Chondrocyte (in vitro differentiated cells): ENCODE measurements around the gene TIMM21. TPM values are rescaled to one million over a fixed set of nuclear protein-coding genes. Genes with fewer than 3 reads are reported as not detected.

Experiments
- DNase-seq: peaks from one replicate; pipeline ENCODE4 v3.0.0; 2021; ENCODE audit warnings: mixed read lengths, low spot score
- H3K27ac Mint-ChIP-seq: one replicate; pipeline ENCODE4 v1.8.0; 2021; ENCODE audit warnings: mild to moderate bottlenecking, moderate library complexity, mixed read lengths; ENCODE audit not compliant: unreplicated experiment
- H3K27me3 Mint-ChIP-seq: 2 replicates; pipeline ENCODE4 v1.8.0; 2021; ENCODE audit warnings: low read depth, mixed read lengths
- H3K36me3 Mint-ChIP-seq: 2 replicates; pipeline ENCODE4 v1.8.0; 2021; ENCODE audit warnings: low read depth, mixed read lengths
- H3K4me1 Mint-ChIP-seq: 2 replicates; pipeline ENCODE4 v1.8.0; 2021; ENCODE audit warnings: low read depth, mild to moderate bottlenecking, mixed read lengths
- H3K4me3 Mint-ChIP-seq: one replicate; pipeline ENCODE4 v1.8.0; 2021; ENCODE audit warnings: mild to moderate bottlenecking, moderate library complexity, mixed read lengths; ENCODE audit not compliant: unreplicated experiment
- H3K9me3 Mint-ChIP-seq: 2 replicates; pipeline ENCODE4 v1.8.0; 2021; ENCODE audit warnings: low read depth, mixed read lengths
- total RNA-seq: library from RNA; stranded (reverse); gene quantifications from 3 replicates; pipeline ENCODE4 v1.2.1, GENCODE V29; 2021
- TF ChIP-seq, protein P1 (sequence below): fragments of 200-600 bp; sonication (generic); IDR thresholded peaks from 2 replicates; pipeline ENCODE4 v1.5.0; 2021; ENCODE audit warnings: antibody characterized with exemption, mild to moderate bottlenecking, moderate library complexity

The TIMM21 gene
- total RNA-seq, 1 donor from 2014 or later: 23.8 TPM

DNA sequence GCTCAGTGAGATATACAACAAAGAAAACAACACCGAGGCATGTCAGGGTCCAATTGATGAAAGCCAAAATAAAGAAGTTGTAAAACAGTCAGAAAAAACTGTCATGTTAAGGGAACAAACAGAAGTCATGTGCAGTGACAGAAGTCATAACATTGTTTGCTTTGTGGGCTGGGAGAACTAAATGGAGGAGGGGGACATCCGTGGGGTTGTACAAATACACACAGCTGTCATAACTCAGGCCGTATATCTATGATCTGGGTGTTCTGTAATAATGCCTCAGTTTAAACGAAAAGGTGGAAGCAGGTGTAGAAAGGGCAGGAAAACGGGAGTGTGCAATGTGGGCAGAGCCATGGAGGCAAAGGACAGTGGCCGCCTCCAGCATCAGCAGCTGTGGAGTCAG, 27.3 kb downstream of the TIMM21 start:
- DNase-seq: no peak
- no peaks in the 10 kb centered on the region for H3K4me1 Mint-ChIP-seq
- H3K36me3 Mint-ChIP-seq: no peaks in the 10 kb centered on the region
- H3K4me3 Mint-ChIP-seq: no peak overlapping the region
- TF ChIP-seq, protein P1, sequence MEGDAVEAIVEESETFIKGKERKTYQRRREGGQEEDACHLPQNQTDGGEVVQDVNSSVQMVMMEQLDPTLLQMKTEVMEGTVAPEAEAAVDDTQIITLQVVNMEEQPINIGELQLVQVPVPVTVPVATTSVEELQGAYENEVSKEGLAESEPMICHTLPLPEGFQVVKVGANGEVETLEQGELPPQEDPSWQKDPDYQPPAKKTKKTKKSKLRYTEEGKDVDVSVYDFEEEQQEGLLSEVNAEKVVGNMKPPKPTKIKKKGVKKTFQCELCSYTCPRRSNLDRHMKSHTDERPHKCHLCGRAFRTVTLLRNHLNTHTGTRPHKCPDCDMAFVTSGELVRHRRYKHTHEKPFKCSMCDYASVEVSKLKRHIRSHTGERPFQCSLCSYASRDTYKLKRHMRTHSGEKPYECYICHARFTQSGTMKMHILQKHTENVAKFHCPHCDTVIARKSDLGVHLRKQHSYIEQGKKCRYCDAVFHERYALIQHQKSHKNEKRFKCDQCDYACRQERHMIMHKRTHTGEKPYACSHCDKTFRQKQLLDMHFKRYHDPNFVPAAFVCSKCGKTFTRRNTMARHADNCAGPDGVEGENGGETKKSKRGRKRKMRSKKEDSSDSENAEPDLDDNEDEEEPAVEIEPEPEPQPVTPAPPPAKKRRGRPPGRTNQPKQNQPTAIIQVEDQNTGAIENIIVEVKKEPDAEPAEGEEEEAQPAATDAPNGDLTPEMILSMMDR: no peak
- H3K9me3 Mint-ChIP-seq: peaks cover 7% of the 10 kb centered on the region
- no peak overlapping the region for H3K27ac Mint-ChIP-seq
- H3K27me3 Mint-ChIP-seq: peaks cover 32% of the 10 kb centered on the region

DNA sequence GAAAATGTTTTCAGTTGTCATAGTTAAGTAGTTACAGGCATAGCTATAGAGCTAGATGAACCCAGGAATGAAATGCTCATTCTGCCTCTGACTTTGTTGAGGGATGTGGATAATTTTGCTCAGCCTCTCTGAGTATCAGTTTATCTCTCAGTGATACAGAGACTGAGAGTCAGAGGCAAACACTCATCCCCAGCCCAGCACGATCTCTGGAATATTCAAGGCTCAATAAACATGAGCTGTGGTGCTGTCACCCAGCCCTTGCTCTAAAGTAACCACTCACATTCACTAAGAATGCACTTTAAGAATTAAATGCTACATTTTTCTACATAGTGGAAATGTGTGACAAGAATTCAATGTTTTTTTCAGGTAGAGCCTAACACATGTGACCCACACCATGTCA, 30.6 kb downstream of the TIMM21 start:
- Mint-ChIP-seq H3K27me3 (peaks cover 22% of the 10 kb centered on the region), H3K4me1 (no peaks in the 10 kb centered on the region), H3K27ac (no peak overlapping the region), H3K36me3 (no peaks in the 10 kb centered on the region), H3K4me3 (no peak overlapping the region), H3K9me3 (peaks cover 7% of the 10 kb centered on the region)
- DNase-seq: no peak
- TF ChIP-seq, protein P1: no peak

DNA sequence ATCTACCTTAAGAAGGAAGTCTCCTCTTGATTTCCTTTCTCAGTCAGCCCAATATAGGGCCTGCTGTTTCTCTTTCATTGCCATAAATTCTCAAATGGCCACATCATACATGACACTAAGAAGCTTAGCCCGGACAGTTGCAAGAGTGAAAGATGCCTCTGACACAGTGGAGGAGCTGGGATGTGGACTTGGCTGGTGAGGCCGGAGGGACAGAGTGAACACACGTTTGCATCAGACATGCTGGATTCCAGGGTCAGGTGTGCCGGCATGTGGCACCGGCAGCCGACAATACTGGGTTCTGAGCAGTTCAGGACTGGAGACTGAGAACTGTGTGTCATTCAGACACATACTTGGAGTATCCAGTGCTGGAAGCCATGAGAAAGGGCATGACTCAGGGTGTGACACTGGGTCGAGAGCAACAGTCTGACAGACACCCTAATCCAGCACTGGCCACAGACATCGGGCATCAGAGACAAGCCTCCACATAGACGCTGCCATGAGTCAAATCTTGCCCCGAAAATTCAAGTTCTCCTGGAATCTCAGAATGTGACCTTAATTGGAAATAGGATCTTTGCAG, 31.4 kb downstream of the TIMM21 start:
- no peak overlapping the region for H3K27ac Mint-ChIP-seq
- no peaks in the 10 kb centered on the region for H3K4me1 Mint-ChIP-seq
- H3K4me3 Mint-ChIP-seq: no peak overlapping the region
- no peak for DNase-seq
- TF ChIP-seq, protein P1: no peak
- no peaks in the 10 kb centered on the region for H3K36me3 Mint-ChIP-seq
- H3K9me3 Mint-ChIP-seq: peaks cover 7% of the 10 kb centered on the region
- peaks cover 25% of the 10 kb centered on the region for H3K27me3 Mint-ChIP-seq

DNA sequence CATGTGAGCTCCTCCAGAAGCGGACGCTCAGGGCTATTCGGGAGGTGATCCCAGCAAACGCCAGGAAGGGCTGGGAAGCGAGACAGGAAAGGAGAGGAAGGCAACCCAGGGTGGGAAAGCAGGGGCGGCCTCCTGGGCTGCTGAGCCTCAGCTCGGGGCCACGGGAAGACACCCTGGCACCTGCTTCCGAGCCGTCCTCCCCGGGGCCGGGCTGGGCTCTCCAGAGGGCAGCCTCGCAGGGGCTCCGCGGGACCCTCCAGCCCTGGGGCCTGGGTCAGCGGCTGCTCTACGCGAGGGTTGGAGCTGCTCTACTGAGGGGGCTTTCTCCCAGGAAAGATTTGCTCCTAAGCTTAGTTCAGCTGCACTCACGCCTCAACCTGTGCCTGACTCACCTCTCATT, 34.0 kb downstream of the TIMM21 start:
- no peak for DNase-seq
- Mint-ChIP-seq H3K27ac (no peak overlapping the region), H3K4me3 (no peak overlapping the region), H3K4me1 (no peaks in the 10 kb centered on the region), H3K36me3 (no peaks in the 10 kb centered on the region), H3K9me3 (peaks cover 7% of the 10 kb centered on the region), H3K27me3 (peaks cover 26% of the 10 kb centered on the region)
- TF ChIP-seq, protein P1: no peak

DNA sequence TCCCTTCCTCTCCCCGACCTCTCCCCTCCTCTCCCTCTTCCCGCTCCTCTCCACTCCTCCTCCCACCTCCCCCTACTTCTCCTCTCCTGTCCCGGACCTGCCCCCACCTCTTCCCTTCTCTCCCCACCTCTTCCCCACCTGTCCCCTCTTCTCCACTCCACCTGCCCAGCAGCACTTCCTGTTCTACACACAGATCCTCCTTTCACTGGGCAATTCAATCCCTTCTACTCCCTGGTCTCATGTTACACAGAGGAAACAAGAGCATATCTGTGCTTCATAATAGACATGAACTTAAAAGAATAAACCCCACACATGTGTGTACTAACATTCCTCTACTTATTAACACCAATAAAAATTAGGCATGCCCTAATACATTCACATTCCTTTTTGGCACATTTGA, 34.8 kb downstream of the TIMM21 start:
- Mint-ChIP-seq H3K4me1 (no peaks in the 10 kb centered on the region), H3K27ac (no peak overlapping the region), H3K9me3 (peaks cover 7% of the 10 kb centered on the region), H3K36me3 (no peaks in the 10 kb centered on the region), H3K4me3 (no peak overlapping the region), H3K27me3 (peaks cover 23% of the 10 kb centered on the region)
- TF ChIP-seq, protein P1: no peak
- DNase-seq: no peak
